Smooth muscle cell of the brain vasculature (primary cell): ENCODE data around the gene PPIP5K1.
"Not testable (repeated sequence)": the region's sequence is repeated elsewhere in the genome, so short reads cannot be mapped to it uniquely, and the experiment has no call there.

Experiments
- DNase-seq: peaks from one replicate; pipeline ENCODE4 v3.0.0-alpha.2; 2012; ENCODE audit warnings: low read depth, low spot score

PPIP5K1 gene

GRCh38 chr15:43589778-43590466 is at the start of gene PPIP5K1:
TSS of gene PPIP5K1 (minus strand) at chr15:43590208. CDS start at chr15:43584504, 5,704 bp downstream.
- not testable (repeated sequence) for DNase-seq

DNA sequence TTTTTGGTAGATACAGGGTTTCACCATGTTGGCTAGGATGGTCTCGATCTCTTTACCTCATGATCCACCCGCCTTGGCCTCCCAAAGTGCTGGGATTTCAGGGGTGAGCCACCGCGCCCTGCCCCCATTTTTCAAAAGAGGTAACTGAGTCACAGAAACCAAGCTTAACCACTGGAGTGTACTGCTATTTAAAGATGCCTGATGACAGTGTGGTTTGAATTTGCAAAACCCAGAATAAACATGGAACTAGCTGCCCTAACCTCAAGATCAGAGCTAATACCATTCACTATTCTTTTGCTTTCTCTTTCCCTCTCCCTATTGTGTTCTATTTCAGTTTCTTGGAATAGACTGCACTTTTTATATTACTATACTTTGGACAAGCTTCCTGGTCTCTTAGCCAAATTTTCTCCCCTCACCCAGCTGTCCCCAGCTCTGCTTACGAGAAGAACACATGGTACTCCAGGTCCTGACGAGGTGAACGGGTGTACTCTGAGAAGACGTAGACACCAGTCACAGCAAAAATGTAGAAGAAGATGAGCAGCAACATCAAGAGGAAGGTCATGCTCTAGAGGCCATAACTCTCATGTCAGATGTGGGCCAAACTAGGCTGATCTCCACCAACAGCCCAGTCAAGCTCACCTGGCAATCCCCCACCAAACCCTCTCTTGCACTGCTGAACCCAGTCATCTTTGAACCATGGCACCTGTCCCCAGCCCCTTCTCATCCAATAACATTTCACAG is 48.6 kb upstream of the PPIP5K1 start:
- DNase-seq, result not testable (repeated sequence)

GRCh38 chr15:43626937-43627336 is 36.9 kb upstream of the PPIP5K1 start:
- DNase-seq, result not testable (repeated sequence)

- no peak for DNase-seq
These were observed 35.1 kb upstream of the PPIP5K1 start for GRCh38 chr15:43625106-43625505.

DNA sequence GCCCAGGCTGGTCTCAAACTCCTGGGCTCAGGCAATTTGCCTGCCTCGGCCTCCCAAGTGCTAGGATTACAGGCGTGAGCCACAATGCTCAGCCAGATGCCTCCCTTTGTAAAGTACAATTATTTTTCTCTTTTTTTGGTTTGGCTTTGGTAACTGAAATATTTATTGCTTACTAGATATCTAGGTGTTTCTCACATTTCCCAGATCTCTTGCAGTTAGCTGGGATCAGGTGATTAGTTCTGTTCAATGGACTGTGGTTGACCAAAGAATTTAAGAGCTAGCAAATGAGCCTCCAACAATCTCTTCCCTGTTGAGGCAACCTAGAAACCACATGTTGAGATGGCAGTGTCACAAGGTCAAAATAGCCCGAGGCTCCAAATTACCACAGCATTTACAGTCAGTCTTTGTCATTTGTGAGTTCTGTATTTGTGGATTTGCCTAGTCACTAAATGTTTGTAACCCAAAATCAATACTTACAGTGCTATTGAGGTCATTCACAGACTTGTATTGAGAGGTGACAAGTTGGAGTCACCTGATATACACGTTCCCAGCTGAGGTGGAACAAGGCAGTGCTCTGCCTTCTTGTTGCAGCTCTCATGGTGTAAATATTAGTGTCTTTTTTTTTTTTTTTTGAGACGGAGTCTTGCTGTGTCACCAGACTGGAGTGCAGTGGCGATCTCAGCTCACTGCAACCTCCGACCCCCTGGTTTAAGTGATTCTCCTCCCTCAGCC is 32.2 kb upstream of the PPIP5K1 start:
- not testable (repeated sequence) for DNase-seq

DNA sequence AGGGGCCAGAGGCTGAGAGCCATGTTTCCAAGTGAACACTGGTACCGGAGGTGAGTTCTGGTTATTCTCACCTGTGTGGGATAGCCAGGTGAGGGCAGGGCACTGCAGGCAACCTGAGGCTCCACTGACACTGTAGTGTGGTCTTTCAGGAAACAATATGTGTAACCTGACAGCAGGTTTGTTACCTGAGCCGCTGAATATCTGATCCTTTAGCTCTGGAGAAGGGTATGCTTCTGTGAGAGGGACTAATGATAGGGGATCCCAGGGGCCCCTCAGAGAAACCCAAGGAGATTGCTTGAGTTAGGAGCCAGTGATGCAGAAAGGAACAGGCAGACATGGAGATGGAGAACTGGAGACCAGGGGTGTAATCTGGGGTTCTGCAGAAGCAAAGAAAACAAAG is 28.7 kb upstream of the PPIP5K1 start, which contains the start of gene STRC:
STRC (minus strand) TSS at position 101 of the 400 bp plus-strand sequence; CDS start at position 23, 78 bp downstream.
- not testable (repeated sequence) for DNase-seq

GRCh38 chr15:43617750-43618149 is 27.7 kb upstream of the PPIP5K1 start:
- DNase-seq, result not testable (repeated sequence)

GRCh38 chr15:43602233-43602632 is 12.2 kb upstream of the PPIP5K1 start:
- DNase-seq, result not testable (repeated sequence)

DNA sequence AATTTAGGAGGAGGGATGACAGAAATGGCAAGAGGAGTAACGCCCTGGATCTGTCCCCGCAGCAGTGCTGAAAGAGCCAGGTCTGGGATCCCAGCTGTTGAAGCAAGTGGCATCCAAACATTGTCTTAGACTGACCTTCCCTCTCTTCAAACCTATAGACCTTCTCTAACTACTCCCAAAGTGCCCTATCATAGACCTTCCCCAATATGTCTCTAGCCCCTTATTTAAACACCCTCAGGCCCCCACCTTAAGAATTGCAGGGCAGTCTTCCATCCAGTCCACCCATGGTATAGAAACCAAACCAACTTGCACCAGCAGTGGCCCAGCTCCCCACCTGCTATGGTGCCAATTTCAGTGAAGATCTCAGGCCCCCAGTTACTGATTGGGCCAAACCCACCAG is 10.2 kb upstream of the PPIP5K1 start:
- DNase-seq, result not testable (repeated sequence)

DNA sequence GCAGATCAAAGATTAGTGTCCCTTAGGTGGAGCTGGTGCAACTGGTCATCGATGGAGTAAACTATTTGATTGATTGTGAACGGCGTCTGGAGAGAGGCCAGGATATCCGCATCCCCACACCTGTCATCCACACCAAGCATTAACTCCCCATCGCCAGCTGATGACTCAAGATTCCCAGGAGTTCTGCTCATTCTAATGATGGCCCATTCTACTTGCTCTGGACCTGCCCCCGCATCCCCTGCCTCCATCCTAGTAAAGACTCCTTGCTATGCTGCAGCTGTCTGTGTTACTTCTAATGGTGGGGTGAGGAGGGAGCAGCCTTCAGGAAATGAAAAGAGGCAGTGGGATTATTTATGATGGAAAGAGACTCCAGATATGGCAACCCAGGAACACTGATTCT is 9.1 kb upstream of the PPIP5K1 start:
- DNase-seq, result not testable (repeated sequence)

GRCh38 chr15:43593328-43594190 is 3.6 kb upstream of the PPIP5K1 start, which contains the start of gene CKMT1B:
TSS of gene CKMT1B (plus strand) at chr15:43594027. CDS start at chr15:43594219, 192 bp downstream.
- DNase-seq, result not testable (repeated sequence)

DNA sequence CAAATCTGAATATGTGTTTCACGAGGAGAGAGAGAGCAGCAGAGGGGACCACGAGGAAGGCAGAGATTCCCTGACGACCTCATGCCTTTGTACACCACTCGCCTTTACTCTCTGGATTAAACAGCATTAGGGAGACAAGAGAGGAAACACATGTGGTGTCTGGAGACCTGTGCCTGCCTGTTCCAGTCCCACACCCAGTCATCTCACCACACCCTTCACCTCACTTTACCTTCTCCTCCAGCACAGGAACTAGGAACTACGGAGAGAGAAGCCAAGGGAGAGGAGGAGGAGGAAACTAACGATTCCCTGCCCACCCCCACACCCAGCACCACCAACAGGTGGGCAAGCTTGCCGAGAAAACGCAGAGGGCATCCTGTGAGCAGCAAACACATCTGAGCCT is 2.8 kb upstream of the PPIP5K1 start:
- not testable (repeated sequence) for DNase-seq

DNA sequence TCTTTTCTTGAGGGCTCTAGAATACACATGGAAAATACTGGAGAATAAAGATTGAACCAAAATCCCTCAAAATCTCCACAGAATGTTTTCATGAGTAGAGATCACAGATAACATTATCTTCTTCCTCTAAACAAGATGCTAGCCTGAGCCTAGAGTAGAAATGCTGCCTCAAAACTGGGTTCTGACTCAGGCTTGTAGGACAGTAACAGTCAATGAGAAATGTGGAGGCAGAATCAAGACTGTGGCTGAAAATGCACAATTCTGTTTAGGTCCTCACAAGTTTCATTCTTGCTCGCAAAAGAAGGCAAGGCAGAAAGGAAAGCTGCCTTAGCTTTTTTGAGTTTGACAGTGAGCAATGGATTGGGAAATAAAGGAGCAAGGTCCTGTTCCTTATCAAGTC is 15.4 kb downstream of the PPIP5K1 start:
- not testable (repeated sequence) for DNase-seq

- DNase-seq, result not testable (repeated sequence)
These were observed 23.4 kb downstream of the PPIP5K1 start for GRCh38 chr15:43566615-43567014.

GRCh38 chr15:43563793-43564192 is 26.2 kb downstream of the PPIP5K1 start:
- DNase-seq, result not testable (repeated sequence)

DNA sequence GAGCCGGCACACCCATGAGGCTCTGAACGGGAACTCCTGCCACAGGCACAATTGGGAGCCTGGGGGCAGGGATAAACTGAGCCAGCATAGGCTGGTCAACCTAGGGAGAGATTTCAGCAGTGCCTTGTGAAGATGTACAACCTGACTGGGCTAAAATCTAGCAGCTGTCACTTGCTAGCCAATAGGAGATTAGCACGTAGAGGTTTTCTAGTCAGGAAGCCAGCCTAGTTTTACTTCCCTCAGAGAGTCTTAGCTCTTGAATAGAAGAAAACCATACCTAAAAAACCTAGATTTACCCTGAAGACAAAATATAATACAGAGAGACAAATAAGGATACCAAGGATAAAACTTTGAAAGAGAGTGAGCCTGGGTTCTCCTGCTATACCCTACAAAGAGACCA is 27.3 kb downstream of the PPIP5K1 start:
- not testable (repeated sequence) for DNase-seq

GRCh38 chr15:43552986-43553385 is 37.0 kb downstream of the PPIP5K1 start:
- DNase-seq, result no peak

GRCh38 chr15:43552256-43552655 is 37.8 kb downstream of the PPIP5K1 start:
- no peak for DNase-seq

GRCh38 chr15:43550527-43551363 is 39.3 kb downstream of the PPIP5K1 start:
- DNase-seq, result no peak

DNA sequence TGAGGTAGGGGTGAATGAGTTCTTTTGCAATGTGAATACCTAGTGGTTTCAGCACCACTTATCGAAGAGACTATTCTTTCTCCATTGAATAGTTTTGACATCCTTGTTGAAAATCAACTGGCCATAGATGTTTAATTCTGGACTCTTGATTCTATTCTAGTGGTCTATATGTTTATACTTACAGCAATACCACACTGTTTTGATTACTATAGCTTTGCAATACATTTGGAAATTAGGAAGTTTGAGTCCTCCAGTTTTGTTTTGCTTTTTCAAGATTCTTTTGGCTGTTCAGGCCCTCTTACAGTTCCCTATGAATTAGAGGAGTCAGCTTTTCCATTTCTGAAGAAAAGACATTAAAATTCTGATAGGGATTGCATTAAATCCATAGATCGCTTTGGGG is 42.5 kb downstream of the PPIP5K1 start:
- no peak for DNase-seq
